H54 (cell line): ENCODE data around the gene OR8J3.
"Not testable (repeated sequence)": the region's sequence is repeated elsewhere in the genome, so short reads cannot be mapped to it uniquely, and the experiment has no call there.

Experiments
- DNase-seq: peaks from one replicate; pipeline ENCODE4 v3.0.0; 2011; ENCODE audit warnings: low spot score, mixed read lengths; ENCODE audit not compliant: insufficient read length
- FAIRE-seq: peaks from 3 replicates; lab custom pipeline; 2011; peaks lifted over from hg19 to GRCh38; lab: Jason Lieb, UNC
- POLR2A ChIP-seq: IDR thresholded peaks from 2 replicates; pipeline ENCODE4 v1.6.1; 2011; ENCODE audit warnings: low read depth, mild to moderate bottlenecking, low read length

OR8J3 gene, protein sequence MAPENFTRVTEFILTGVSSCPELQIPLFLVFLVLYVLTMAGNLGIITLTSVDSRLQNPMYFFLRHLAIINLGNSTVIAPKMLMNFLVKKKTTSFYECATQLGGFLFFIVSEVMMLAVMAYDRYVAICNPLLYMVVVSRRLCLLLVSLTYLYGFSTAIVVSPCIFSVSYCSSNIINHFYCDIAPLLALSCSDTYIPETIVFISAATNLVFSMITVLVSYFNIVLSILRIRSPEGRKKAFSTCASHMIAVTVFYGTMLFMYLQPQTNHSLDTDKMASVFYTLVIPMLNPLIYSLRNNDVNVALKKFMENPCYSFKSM

DNA sequence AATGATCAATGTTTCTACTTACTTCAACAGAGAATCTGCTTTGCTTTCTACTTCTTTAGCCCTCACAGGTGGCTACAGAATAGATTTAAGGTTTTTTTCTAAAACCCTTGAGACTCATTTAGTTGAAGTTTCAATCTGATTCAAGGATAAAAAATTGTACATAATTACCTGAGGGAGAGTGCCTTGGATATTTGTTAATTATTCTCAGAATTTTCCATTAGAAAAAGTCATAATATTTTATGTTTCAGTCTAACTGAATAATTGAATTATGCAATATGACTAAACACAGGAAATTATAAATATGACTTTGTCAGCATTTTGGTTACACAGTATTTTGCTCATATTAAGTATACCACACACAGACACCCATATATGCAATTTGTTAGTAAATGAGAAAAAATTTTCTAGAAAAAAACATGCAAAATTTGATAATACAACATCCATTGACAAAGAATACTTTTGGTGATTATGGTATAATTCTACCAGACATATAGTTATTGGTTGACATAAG, at the start of gene OR8J3:
TSS of gene OR8J3 (minus strand) at position 51 of the 511 bp plus-strand sequence. CDS start 2,483 bp downstream, outside the sequence.
- TF ChIP-seq POLR2A: no peak
- FAIRE-seq: no peak
- DNase-seq: no peak

DNA sequence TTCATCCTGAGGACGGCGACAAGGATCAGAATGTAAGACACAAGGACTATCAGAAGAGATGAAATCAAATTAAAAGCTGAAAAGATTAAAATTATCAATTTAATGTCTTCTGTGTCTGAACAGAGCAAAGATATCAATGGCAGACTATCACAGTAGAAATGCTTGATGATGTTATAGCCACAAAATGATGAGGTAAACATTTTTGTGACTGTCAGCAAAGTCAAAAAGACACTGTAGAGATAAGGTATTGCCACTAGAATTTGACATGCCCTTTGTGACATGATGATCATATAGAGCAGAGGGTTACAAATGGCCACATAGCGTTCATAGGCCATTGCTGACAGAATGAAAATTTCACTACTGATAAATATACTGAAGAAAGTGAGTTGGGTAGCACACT, 48.6 kb upstream of the OR8J3 start:
- FAIRE-seq (no peak), DNase-seq (no peak)
- no peak for TF ChIP-seq POLR2A

DNA sequence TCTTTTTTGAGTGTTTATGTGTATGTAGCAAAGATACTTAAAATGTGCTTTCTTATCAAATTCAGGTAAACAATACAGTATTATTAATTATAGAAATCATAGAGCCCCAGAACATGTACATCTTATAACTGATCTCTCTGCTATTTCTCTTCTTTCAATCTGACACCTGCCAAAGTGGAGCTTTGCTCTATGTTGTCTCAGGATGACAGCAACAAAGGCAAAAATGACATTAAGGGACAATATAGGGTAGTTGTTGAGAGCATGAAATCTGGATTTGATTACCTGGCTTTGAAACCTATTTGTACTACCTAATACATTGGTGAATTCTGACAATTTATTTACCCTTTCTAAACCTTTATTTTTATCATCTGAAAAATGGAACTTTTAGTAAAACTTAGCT, 43.5 kb upstream of the OR8J3 start:
- DNase-seq (no peak), FAIRE-seq (no peak)
- TF ChIP-seq POLR2A: no peak

DNA sequence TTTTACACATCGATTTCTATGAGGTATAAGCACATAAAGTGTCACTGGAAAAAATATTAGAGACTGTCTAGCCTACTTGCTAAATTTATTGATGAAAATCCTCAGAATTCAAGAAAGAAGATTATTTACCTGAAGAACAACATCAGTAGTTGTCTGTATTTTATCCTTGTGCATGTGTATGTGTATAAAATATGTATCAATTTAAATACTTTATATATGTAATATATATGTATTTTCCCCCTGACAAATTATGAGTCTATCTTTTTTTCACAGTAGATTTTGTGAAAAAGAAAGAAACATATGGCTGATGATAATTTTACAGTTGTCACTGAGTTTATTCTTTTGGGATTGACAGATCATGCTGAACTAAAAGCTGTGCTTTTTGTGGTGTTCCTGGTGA, 36.3 kb upstream of the OR8J3 start, which contains the start of gene OR5J2:
TSS of gene OR5J2 (plus strand) at position 301 of the 400 bp plus-strand sequence. CDS start at position 301, 0 bp downstream.
- DNase-seq (no peak), FAIRE-seq (no peak)
- no peak for TF ChIP-seq POLR2A

DNA sequence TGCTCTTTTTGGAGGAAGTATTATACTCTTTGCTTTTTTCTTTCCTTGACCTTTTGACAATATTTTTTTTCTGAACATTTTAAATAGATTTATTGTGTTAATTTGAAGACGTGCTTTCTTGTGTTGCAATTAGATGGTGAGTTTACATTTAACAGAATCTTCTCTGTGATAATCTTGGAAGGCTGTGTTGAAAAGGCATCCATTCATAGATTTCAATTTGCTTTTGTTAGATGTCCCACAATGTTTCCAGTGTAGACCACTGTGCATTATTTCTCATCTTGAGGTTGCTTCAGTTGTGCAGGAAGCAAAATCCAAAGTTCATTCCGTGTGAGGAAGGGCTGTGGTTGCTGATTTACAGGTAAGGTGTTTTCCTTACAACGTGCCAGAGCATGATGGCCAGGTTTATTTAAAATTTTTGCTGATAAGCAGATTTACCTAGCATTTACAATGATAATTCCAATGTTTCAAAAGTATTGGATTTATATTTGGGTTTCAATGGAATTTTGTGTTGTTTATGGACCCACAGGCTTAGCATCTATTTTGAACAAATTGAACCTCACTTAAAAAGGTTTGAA, 32.3 kb upstream of the OR8J3 start:
- no peak for DNase-seq
- no peak for TF ChIP-seq POLR2A
- no peak for FAIRE-seq

DNA sequence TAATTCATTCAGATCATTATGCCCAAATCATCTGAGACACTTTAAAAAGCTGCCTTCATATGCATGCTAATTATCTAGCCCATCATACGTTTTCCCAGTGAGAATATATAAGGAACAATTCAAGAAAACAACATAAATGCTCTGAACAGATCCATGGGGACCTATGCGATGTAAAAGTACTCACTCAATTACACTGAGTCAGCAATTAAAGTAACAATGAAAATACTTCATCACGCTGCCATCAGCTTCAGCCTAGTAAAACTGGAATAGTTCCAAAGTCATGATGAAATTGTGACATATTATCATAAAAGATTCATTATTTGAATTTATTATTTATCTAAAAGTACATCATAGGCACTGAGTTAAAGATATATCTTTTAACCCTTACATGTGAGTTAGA, 23.8 kb upstream of the OR8J3 start:
- no peak for FAIRE-seq
- TF ChIP-seq POLR2A: no peak
- no peak for DNase-seq

DNA sequence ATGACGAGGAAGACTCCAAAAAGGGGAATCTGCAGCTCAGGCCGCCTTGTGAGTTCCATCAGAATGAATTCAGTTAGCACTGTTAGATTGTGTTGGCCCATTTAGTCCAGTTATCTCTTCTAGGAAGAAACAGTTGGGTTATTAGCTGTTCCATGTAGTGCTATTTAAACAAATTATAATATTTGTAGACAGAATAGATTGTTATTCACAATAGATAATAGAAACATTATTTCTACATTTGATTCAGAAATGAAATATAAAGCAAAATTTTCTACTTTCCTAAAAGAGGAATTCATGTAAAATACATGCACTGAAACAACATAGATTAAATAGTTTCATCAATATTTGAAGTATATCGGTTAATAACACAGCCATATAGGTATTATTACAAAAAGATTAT, 20.2 kb upstream of the OR8J3 start, which contains the start of gene OR8K5:
TSS of gene OR8K5 (minus strand) at position 101 of the 400 bp plus-strand sequence. CDS start at position 101, 0 bp downstream.
- FAIRE-seq: no peak
- DNase-seq: no peak
- no peak for TF ChIP-seq POLR2A

DNA sequence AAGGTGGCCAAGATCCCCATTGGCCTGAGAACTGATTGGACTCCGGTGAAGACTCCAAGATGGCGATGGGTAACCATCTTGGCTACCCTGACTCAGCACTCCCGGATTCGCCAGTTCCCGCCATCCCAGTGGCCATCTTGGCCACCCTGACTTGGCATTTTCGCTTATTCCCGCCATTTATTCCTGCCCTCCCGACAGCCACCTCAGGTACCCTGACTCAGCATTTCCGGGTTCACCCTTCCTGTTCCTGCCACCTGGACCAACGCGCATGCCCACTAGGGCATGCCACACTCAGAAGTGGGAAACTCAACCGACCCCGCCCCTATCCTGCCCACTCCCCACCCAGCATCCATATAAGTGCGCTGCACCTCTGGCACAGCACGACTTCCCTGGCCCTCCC, 12.3 kb upstream of the OR8J3 start:
- FAIRE-seq: no peak
- no peak for DNase-seq
- no peak for TF ChIP-seq POLR2A

DNA sequence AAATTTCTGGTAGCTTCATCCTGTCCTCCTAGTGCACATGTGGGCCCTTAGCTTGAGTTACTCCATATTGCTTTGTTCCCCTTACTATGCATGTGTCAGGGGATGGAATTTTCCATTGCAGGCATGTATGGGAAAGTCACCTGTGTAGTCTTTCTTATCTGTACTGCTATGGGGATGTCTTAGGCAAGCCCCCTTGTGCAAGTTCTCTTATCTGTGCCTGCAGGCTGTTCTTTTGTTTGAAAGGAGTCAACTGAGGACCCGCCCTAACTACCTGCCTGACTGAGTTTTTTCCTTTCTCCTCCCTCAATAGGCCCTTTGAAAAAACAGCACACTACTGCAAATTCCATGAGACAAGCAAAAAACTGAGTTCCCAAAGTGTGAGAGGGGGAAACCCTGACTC, 11.4 kb upstream of the OR8J3 start:
- no peak for FAIRE-seq
- TF ChIP-seq POLR2A: no peak
- no peak for DNase-seq

DNA sequence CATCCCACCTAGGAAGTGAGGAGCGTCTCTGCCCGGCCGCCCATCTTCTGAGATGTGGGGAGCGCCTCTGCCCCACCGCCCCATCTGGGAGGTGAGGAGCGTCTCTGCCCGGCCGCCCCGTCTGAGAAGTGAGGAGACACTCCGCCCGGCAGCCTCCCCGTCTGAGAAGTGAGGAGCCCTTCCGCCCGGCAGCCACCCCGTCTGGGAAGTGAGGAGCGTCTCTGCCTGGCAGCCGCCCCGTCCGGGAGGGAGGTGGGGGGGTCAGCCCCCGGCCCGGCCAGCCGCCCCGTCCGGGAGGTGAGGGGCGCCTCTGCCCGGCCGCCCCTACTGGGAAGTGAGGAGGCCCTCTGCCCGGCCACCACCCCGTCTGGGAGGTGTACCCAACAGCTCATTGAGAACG, 3.7 kb upstream of the OR8J3 start:
- not testable (repeated sequence) for DNase-seq, FAIRE-seq

DNA sequence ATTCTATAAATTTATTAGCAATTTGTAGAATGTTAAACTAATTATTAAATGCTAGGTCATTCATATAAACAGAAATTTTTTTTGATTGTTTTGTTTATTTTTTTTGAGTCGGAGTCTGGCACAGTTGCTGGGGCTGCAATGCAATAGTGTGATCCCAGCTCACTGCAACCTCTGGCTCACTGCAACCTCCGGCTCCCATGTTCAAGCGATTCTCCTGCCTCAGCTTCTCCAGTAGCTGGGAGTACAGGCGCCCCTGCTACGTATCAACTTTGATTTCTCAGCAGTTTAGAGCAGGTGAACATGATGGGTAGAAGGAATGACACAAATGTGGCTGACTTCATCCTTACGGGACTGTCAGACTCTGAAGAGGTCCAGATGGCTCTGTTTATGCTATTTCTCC, 17.9 kb downstream of the OR8J3 start, which contains the start of gene OR8H3:
TSS of gene OR8H3 (plus strand) at position 301 of the 400 bp plus-strand sequence. CDS start at position 301, 0 bp downstream.
- TF ChIP-seq POLR2A: no peak
- FAIRE-seq (no peak), DNase-seq (no peak)

DNA sequence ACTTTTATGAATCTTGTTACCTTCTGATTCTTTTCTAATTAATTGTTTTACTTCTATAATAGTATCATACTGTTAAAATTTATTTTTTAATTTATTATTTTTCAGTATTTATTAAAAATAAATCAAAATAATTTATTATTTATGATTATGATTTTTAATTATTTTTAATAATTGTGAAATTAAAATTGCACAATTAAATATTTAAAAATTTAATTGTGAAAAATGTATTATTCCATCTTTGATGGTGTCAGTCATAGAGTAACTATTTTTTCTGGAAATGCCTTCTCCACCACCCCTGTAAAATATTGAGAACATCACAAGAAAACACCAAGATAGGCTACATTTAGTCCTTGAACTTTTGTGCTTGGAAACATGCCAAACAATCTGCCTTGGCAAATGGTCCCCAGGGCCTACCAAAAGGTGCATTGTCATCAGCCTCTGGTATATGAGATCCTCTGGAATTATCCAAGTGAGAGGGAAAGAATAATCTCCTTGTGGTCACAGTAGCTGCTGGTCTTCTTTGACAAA, 36.7 kb downstream of the OR8J3 start, which contains the start of gene OR8H2:
TSS of gene OR8H2 (plus strand) at position 478 of the 528 bp plus-strand sequence. CDS start 1,356 bp downstream, outside the sequence.
- TF ChIP-seq POLR2A: no peak
- DNase-seq: no peak
- no peak for FAIRE-seq

DNA sequence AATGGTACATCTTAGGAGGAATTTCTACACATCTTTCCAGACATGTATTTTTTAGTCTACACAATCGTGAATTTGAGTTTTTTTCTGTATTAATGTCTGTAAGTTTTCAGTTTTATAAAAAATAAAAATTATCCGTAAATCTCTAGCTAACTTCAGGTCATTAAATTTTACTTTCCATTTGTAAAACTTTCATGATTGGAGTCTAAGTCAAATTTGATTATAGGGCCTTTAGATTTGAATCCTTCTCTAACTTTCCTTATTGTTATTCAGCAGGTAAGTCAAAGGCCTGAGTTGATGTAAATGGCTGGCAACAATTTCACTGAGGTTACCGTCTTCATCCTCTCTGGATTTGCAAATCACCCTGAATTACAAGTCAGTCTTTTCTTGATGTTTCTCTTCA, 47.0 kb downstream of the OR8J3 start, which contains the start of gene OR8I2:
TSS of gene OR8I2 (plus strand) at position 301 of the 400 bp plus-strand sequence. CDS start at position 301, 0 bp downstream.
- no peak for TF ChIP-seq POLR2A
- no peak for FAIRE-seq
- no peak for DNase-seq

DNA sequence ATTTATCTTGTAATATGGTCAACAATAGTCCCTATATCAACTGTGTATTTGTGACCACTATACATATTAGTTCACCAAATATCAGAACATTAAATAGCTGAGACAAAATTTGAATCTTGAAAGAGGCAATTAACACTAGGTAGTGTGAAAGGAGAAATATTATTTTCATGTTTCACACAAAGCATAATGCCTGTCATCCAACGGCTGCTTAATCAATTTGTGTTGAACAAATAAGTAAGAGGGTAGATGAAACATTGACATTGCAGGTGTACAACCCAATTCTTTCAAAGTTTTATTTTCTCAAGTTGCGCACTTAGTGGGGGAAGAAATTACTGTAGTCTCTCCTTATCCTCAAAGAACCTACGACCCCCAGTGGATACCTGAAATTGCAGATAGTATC, 50.3 kb downstream of the OR8J3 start:
- TF ChIP-seq POLR2A: no peak
- FAIRE-seq (no peak), DNase-seq (no peak)
